Right forelimb (tissue), 1 donor: ENCODE measurements around the gene LINGO3.

ENCODE experiments used
- DNase-seq: peaks from one replicate; pipeline ENCODE4 v3.0.0-alpha.2; 2018

Gene LINGO3

DNA sequence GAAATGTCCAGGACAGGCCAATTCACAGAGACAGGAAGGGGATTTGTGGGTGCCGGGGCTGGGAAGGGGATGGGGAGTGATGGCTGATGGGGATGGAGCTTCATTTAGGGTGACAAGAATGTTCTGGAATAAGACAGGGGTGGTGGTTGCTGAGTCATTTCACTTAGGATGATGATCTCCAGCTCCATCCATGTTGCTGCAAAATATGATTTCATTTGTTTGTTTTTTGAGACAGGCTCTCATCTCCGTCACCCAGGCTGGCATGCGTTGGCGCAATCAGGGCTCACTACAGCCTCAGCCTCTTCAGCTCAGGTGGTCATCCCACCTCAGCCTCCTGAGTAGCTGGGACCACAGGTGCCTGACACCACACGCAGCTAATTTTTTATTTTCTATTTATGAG lies 48.6 kb downstream of the LINGO3 start:
- no peak for DNase-seq
